Measurements from ENCODE around the gene ZNF469. TPM values are rescaled to one million over a fixed set of nuclear protein-coding genes. Genes with fewer than 3 reads are reported as not detected.
A peak's percentile ranks its signal among the peaks of the same experiment; 100 is the strongest.

The ZNF469 gene
- total and polyA plus RNA-seq, 9 donors, result 0.52 to 16.2 (median 5.5) TPM

DNA sequence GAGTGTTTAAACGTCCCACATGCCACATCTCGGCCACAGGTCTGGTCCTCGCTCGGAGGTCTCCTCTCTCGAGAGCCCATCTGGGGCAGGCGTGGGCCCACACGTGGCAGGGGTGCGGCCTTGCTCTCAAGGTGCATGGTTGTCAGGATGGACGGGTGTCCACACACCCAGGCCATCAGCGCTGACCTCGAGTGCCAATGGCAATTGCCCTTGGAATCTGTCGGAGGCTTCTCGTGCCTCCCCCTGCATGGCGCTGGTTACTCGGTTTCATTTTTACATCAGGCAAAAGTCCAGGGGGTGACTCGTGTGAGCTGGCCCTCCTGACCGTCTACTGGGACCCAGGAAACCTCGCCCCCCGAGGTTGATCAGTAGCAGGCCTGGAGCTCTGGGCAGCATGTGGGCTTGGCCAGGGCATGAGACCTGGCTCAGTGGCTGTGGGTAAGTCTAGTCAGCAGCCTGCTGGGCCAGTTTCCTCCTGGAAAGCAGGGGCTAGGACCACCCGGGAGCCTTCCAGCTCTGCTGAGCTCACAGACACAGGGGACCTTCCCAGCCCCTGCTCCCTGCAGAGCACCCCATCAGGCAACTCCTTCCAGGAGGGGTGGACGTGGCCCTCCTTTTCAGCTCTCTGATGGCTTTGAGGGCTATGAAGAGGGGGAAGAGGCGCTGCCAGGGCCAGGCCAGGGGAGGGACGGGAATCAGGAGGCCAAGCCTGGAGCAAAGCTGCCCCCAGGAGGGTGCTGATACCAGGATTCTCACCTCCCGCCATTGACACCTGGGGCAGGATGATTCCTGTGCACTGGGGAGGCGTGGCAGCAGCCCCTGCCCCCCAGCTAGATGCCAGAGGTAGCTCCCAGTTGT lies 3.7 kb upstream of the ZNF469 start:
- no peak overlapping the region for H3K4me3 ChIP-seq
- no peak overlapping the region for H3K27ac ChIP-seq
- H3K9me3 ChIP-seq, result no peaks in the 10 kb centered on the region
- no peaks in the 10 kb centered on the region for H3K36me3 ChIP-seq
- TF ChIP-seq POLR2A (IDR thresholded peaks at IDR 0.05) (no peak), EP300 (IDR thresholded peaks at IDR 0.05) (no peak)
- TF ChIP-seq, protein P1, sequence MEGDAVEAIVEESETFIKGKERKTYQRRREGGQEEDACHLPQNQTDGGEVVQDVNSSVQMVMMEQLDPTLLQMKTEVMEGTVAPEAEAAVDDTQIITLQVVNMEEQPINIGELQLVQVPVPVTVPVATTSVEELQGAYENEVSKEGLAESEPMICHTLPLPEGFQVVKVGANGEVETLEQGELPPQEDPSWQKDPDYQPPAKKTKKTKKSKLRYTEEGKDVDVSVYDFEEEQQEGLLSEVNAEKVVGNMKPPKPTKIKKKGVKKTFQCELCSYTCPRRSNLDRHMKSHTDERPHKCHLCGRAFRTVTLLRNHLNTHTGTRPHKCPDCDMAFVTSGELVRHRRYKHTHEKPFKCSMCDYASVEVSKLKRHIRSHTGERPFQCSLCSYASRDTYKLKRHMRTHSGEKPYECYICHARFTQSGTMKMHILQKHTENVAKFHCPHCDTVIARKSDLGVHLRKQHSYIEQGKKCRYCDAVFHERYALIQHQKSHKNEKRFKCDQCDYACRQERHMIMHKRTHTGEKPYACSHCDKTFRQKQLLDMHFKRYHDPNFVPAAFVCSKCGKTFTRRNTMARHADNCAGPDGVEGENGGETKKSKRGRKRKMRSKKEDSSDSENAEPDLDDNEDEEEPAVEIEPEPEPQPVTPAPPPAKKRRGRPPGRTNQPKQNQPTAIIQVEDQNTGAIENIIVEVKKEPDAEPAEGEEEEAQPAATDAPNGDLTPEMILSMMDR (IDR thresholded peaks at IDR 0.05), result no peak
- no peaks in the 10 kb centered on the region for H3K27me3 ChIP-seq
- H3K4me1 ChIP-seq (ENCODE audit: insufficient read depth), result peaks cover 2% of the 10 kb centered on the region
- DNase-seq, result peak in 2 of 5 donors; percentile 17 to 24
- WGBS, 3 donors, result 90 to 92% (median 91%) methylated on average over 24 to 25 of the region's 25 CpGs
- intact Hi-C loops (cut with DNase I), result no loop called here

DNA sequence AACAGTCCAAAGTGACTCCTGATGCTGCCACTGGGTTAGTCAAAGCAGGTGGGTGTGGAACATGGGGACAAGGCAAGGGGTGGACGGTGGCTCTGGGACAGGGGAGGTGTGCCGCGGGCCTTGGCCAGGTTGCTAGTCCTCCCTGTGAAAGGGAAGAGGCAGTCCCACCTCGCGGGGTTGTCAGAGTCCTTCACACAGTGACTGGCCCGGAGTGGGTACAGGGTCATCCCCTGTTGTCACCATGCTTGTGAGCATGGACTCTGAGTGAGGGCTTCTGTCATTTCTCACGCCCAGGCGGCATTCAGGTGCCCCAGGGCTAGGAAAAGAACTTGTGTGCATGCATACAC lies 3.1 kb upstream of the ZNF469 start:
- 87 to 92% (median 89%) methylated on average over 8 of the region's 8 CpGs for WGBS, 3 donors
- Histone ChIP-seq H3K36me3 (no peaks in the 10 kb centered on the region), H3K9me3 (no peaks in the 10 kb centered on the region), H3K4me3 (no peak overlapping the region), H3K27me3 (no peaks in the 10 kb centered on the region), H3K27ac (no peak overlapping the region), H3K4me1 (ENCODE audit: insufficient read depth) (peaks cover 6% of the 10 kb centered on the region)
- DNase-seq, result peak in 2 of 5 donors; percentile 13 to 17
- TF ChIP-seq, protein P1 (IDR thresholded peaks at IDR 0.05), result no peak
- TF ChIP-seq POLR2A (IDR thresholded peaks at IDR 0.05), result no peak
- no peak for TF ChIP-seq EP300 (IDR thresholded peaks at IDR 0.05)
- intact Hi-C loops (cut with DNase I), result loop anchor here in 1 of 4 donors (5.0 to 10.0 kb wide), 2 partner anchors 185 to 397 kb away; no protein-coding TSS in a partner anchor

DNA sequence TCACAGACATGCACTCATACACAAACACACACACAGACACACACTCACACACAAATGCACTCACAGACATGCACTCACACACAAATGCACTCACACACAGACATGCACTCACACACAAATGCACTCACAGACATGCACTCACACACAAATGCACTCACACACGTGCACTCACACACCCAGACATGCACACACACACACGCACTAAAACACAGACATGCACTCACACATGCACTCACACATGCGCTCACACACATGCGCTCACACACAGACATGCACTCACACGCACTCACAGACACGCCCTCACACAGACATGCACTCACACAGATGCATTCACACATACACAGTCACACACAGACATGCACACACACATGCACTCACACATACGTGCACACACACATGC lies 2.7 kb upstream of the ZNF469 start:
- DNase-seq, result peak in 1 of 5 donors; percentile 1
- intact Hi-C loops (cut with DNase I), result loop anchor here in 1 of 4 donors (5.0 to 10.0 kb wide), 2 partner anchors 185 to 398 kb away; no protein-coding TSS in a partner anchor
- WGBS, 3 donors, result 81 to 89% (median 87%) methylated on average over 7 of the region's 7 CpGs

DNA sequence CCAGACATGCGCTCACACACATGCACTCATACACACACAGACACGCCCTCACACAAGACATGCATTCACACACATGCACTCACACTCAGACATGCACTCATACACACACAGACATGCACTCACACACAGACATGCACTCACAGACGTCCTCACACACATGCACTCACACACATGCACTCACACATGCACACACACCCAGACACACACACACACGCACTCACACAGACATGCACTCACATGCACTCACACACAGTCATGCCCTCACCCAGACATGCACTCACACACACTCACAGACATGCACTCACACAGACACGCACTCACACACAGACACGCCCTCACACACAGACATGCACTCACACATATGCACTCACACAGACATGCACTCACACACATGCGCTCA lies 2.1 kb upstream of the ZNF469 start:
- Histone ChIP-seq H3K4me3 (no peak overlapping the region), H3K27ac (no peak overlapping the region), H3K9me3 (no peaks in the 10 kb centered on the region), H3K36me3 (no peaks in the 10 kb centered on the region), H3K27me3 (no peaks in the 10 kb centered on the region), H3K4me1 (ENCODE audit: insufficient read depth) (peaks cover 6% of the 10 kb centered on the region)
- peak in 2 of 5 donors; percentile 8 to 13 for DNase-seq
- intact Hi-C loops (cut with DNase I), result loop anchor here in 1 of 4 donors (5.0 to 10.0 kb wide), 2 partner anchors 186 to 398 kb away; no protein-coding TSS in a partner anchor
- 81 to 87% (median 87%) methylated on average over 7 of the region's 7 CpGs for WGBS, 3 donors
- TF ChIP-seq POLR2A (IDR thresholded peaks at IDR 0.05), result no peak
- TF ChIP-seq, protein P1 (IDR thresholded peaks at IDR 0.05), result no peak
- TF ChIP-seq EP300 (IDR thresholded peaks at IDR 0.05), result no peak

More for the DNA sequence above, 2.7 kb upstream of the ZNF469 start:
- Histone ChIP-seq H3K27me3 (no peaks in the 10 kb centered on the region), H3K9me3 (no peaks in the 10 kb centered on the region), H3K36me3 (no peaks in the 10 kb centered on the region), H3K27ac (no peak overlapping the region), H3K4me3 (no peak overlapping the region), H3K4me1 (ENCODE audit: insufficient read depth) (peaks cover 6% of the 10 kb centered on the region)
- TF ChIP-seq POLR2A (IDR thresholded peaks at IDR 0.05), result no peak
- TF ChIP-seq, protein P1 (IDR thresholded peaks at IDR 0.05), result no peak
- TF ChIP-seq EP300 (IDR thresholded peaks at IDR 0.05), result no peak
